ENCODE data around the gene EPB41L2. TPM values are rescaled to one million over a fixed set of nuclear protein-coding genes. Genes with fewer than 3 reads are reported as not detected.

The EPB41L2 gene
- total RNA-seq, 1 donor from 2014 or later, result 130 TPM

DNA sequence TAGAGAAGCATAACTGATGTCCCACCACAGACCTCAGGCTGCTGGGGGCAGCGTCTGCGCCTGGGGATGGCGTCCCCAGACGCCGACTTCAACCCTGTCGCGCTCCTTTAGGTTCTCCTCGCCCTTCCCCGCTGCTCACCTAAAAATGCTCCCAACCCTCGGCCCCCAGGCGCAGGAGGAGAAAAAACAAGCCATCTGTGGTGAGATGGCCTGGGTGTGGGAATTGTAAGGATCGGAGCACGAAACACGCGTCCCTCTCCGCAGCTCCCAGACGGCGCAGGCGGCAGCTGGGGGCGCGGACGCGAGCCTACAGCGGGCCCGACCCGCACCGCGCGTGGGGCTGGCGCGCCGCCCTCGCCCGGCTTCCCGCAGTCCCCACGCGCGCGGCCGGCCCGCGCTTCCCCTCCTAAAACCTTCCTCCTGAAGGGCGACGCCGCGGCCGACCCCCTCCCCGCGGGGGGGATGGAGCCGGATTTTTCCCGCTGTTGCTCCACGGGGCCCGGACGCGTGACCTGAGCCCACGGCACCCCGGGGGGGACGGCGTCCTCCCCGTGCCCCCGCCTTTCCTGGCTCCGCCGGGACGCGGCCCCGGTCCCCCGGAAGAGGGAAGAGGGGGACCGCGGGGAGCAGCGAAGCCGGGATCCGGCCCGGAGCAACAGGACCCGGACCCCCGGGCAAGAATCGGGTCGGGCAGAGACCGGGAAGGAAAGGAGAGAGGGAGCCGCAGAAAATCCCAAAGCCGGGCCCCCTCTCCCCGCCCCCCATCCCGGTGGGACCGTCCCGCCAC, 611 bp downstream of the EPB41L2 start:
- DNase-seq (ENCODE audit: low read depth in 2 of 2), result peak; percentile 27 to 42

DNA sequence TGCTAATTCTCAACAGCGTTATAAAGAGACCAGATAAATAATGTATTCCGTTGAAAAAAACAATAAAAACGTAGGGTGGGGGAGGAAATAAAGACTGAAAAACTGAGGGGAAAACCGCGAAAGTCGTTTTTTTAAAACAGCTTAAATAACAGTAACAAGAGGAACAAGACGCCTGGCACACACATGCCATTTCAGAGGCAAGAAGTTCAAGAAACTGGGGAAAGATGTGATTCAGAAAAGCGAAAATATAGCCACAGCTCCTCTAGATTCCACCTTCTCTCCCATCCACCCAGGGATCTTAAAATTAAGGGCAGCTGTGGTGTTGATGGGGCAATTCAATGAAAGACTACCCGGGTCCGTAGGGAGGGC, 1.3 kb downstream of the EPB41L2 start:
- DNase-seq (ENCODE audit: low read depth in 2 of 2), result no peak

GRCh38 chr6:131061041-131061750, 1.8 kb downstream of the EPB41L2 start:
- peak in 1 of 2 donors; percentile 24 for DNase-seq (ENCODE audit: low read depth in 2 of 2)

- DNase-seq (ENCODE audit: low read depth in 2 of 2), result no peak
These were observed 2.7 kb downstream of the EPB41L2 start for GRCh38 chr6:131060311-131060710.

- no peak for DNase-seq (ENCODE audit: low read depth in 2 of 2)
These were observed 3.6 kb downstream of the EPB41L2 start for GRCh38 chr6:131059486-131059885.

- no peak for DNase-seq (ENCODE audit: low read depth in 2 of 2)
These were observed 4.8 kb downstream of the EPB41L2 start for GRCh38 chr6:131058236-131058635.

- DNase-seq (ENCODE audit: low read depth in 2 of 2), result peak; percentile 8 to 20
These were observed 8.4 kb downstream of the EPB41L2 start for GRCh38 chr6:131054392-131055250.

DNA sequence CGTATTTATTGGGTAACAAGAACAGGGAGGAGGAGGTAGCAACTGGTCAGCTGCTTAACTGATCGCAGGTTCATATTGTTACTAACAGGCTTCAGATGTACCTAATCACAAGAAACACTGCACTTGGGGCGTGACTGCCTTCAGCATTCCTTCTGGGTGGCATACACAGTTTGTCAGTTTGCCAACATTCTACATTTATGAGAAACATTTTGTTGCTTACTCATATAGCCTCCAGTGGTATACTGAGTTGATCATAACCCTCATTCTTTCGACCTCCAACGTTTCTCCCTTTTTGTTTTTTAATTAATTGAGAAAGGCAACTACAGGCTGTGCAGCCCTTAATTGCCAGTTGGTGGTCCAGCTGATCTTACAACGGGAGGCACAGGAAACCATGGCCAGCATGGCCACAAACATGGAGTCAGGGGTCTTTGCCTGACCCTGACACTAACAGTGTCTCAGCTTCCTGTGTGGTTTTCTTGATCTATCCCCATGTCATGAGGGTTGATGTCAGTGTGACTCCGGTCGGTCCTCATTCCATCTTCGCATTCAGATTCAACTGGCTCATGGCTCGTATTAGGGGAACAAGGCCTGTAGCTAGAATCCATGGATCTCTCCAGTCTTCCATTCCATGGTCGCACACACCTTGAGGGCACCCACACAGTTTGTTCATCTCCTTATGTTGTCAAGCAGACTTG, 9.4 kb downstream of the EPB41L2 start:
- no peak for DNase-seq (ENCODE audit: low read depth in 2 of 2)

GRCh38 chr6:131052181-131052580, 10.9 kb downstream of the EPB41L2 start:
- DNase-seq (ENCODE audit: low read depth in 2 of 2), result no peak

GRCh38 chr6:131051341-131051740, 11.7 kb downstream of the EPB41L2 start:
- DNase-seq (ENCODE audit: low read depth in 2 of 2), result no peak

GRCh38 chr6:131049608-131050007, 13.4 kb downstream of the EPB41L2 start:
- DNase-seq (ENCODE audit: low read depth in 2 of 2), result no peak

- no peak for DNase-seq (ENCODE audit: low read depth in 2 of 2)
These were observed 14.0 kb downstream of the EPB41L2 start for GRCh38 chr6:131048933-131049515.

DNA sequence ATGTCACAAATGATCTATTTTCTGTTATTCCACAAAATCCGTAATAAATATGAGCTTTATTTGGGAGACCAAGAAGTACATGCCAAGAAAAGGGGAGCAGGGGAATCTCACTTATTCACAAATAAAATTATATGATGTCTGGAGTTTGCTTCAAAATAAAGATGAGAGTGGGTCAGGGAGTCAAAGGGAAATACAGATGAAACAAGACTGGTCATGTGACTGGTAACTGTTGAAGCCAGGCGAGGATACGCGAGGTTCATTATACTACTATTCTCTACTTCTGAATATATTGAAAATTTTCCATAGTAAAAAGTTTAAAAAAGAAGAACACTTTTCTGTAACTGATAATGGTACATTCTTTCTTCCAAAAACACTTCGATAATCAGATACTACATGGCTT, 14.6 kb downstream of the EPB41L2 start:
- no peak for DNase-seq (ENCODE audit: low read depth in 2 of 2)

DNA sequence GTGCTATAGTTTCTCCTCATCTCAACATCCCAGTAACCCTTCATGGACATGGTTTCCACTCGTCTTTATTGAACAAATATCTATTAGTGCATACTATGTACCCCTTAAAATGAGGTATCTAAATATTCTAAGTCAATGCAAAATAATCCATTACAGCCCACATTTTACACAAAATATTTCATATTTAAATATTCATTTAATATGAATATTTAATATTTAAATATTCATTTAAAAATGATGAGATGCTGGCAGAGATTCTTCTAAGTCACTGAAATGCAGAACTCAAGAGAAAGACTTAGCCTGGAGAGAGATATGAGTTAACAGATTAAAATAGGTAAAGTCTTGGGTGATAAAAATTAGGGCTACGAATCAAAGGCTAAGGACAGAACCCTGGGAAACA, 17.9 kb downstream of the EPB41L2 start:
- no peak for DNase-seq (ENCODE audit: low read depth in 2 of 2)

DNA sequence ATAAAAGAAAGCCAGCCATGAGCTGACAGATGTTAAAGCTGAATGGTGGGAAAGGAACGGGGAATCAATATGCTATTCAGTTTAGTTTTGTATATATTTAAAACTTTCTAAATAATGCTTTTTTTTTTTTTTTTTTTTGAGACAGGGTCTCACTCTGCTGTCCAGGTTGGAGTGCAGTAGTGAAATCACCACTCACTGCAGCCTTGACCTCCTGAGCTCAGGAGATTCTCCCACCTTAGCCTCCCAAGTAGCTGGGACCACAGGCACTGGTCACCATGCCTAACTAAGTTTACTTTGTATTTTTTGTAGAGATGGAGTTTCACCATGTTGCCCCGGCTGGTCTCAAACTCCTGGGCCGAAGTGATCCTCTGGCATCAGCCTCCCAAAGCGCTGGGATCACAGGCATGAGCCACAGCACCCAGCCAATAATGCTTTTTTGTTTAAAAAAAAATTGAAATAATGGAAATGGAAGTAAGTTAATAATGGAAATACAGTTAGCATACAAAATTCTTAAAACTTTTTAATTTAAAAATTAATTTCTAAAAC, 19.1 kb downstream of the EPB41L2 start:
- no peak for DNase-seq (ENCODE audit: low read depth in 2 of 2)

DNA sequence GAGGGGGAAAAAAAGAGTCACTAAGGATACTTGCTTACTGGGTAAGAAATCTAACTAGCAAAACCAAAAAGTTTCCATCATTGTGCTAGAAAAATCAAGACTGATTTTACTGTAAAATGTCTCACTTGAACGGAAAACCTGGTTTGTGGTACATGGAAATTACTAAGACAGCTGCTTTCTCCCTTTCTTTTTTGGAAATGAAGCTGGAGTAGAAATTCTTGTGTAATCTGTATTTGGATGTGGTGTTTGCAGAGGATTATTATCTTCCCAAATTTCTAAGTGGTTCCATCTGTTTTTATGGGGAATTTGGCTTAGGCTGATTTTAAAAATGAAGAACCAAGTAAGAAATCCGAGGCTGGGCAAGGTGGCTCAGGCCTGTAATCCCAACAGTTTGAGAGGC, 20.4 kb downstream of the EPB41L2 start:
- DNase-seq (ENCODE audit: low read depth in 2 of 2), result no peak

DNA sequence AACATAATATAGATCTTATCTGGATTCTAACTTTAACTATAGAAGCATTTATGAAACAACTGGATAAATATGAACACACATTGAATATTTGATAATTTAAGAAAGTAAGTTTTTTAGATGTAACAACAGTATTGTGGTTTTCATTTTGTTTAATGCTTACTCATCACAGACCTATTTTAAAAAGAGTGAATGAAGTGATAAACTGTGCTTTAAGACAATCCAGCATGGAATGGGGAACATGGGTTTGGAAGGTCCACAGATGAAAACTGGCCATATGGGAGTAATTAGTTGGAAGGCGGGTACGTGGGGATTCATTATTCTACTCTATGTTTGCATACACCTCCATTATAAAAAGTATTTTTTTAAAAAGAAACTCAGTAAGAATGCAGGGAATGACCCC, 21.2 kb downstream of the EPB41L2 start:
- no peak for DNase-seq (ENCODE audit: low read depth in 2 of 2)

DNA sequence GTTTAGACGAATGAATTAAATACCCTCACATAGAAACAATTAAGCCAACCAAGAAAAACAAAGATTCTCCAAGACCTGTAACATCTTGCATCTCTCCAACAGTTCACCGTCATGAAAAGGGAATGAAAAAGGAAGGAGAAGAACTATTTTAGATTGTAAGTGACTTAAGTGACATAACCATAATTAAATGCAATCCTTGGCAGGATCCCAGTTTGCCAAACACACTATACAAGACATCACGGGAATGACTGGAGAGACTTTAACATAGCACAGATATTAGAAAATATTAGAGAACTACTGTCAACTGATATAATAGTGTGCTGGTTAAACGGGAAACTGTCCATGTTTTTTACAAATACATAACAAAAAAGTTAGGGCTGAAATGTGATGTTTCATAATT, 22.2 kb downstream of the EPB41L2 start:
- no peak for DNase-seq (ENCODE audit: low read depth in 2 of 2)

- peak in 1 of 2 donors; percentile 64 for DNase-seq (ENCODE audit: low read depth in 2 of 2)
These were observed 23.7 kb downstream of the EPB41L2 start for GRCh38 chr6:131039345-131039680.

DNA sequence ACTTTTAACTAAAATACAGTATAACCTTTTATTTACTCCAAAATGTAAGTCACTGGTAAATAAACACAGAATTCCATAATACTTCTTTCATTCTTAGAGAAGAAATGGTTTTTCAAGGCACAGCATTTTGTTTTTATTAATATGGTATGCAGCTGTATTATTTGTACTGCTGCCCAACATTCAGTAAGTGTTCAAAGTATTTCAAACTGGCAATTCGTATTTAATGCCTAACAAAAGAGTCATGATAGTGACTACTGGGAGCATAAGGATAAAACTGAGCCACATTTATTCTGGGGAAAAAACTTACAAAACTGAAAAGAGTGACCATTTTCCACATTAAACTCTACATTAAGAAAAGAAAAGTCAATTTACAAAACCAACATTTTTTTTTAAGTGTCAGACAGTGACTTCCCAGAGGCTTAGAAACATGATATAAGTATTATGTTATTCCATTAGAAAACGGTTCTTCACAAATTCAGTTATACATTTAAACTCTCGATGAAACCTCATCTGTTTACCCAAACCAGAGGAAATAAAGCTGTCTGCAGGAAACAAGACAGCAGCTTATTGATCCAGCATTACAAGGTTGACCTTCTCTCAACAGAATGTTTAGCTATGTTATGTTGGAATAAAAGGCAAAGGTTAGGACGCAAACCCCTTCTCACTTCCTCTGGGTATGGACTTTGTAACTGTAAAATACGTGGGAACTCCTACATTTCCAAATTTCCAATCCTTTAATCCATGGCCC, 24.3 kb downstream of the EPB41L2 start:
- DNase-seq (ENCODE audit: low read depth in 2 of 2), result peak; percentile 63 to 85

Measured in lung microvascular endothelial cell (primary cell).